Measurements from ENCODE around the gene GCK. TPM values are rescaled to one million over a fixed set of nuclear protein-coding genes. Genes with fewer than 3 reads are reported as not detected.
A peak's percentile ranks its signal among the peaks of the same experiment; 100 is the strongest.

Gene GCK
- total and polyA plus RNA-seq, 2 of the 13 experiments (the other 11 are each of a cell fraction or from before 2014, with no cell fraction given), result not detected

DNA sequence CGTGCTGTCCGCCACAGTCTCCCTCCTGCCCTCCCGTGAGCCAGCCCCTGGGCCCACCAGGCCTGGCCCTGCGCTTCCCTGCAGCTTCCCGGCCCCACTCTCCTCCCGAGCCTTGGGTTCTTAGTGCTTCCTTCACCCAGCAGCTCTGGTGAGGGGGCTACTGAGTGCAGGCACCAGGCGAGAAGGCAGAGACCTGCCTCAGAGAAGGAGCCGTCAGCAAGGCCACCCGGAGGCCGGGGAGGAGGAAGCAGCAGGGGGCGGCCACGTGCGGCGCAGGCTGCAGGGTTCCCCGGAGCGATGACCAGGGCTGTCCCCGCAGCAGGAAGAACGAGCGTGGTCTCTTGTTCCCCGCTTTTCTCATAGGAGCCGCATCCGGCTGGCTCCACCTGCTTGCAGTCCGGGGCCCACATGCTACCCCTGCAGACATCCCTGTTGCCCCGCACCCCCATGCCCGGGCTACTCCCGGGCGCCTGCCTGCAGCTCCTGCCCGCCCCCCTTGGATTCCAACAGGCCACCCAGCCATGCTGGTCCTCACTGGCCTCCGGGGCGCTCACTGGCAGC lies 32.1 kb upstream of the GCK start:
- H4K20me1 ChIP-seq (ENCODE audit: insufficient read depth, low read length), result no peaks in the 10 kb centered on the region
- POLR2A ChIA-PET, result no interaction called here
- FAIRE-seq (no peak), ATAC-seq (peak; percentile 69), DNase-seq (ENCODE audit: low spot score) (no peak)
- no peak overlapping the region for H2AFZ ChIP-seq (ENCODE audit: low read length)
- H3K9me3 ChIP-seq (ENCODE audit: low read length), result no peaks in the 10 kb centered on the region
- in situ Hi-C loops (cut with HindIII; ENCODE audit: extremely low pct_ligation_motif_present, low pct_unique_long_range_greater_than_20kb), result no loop called here
- CTCF ChIA-PET (ENCODE audit: low intra/inter-chr PET ratio, low total read pairs), result no interaction called here
- intact Hi-C loops (cut with micrococcal nuclease; ENCODE audit: unreplicated experiment), result no loop called here
- 34% methylated on average over 9 of the region's 30 CpGs for WGBS (ENCODE audit: low lambda C conversion rate)
- H3K79me2 ChIP-seq (ENCODE audit: insufficient read depth, low read length), result no peaks in the 10 kb centered on the region
- no peaks in the 10 kb centered on the region for H3K36me3 ChIP-seq (replicated peaks in 1 of 2; ENCODE audit: control insufficient read depth in 1 of 2, insufficient read depth in 2 of 2, low read length in 2 of 2)
- H3K27me3 ChIP-seq (ENCODE audit: control insufficient read depth in 1 of 2, insufficient read depth in 2 of 2, low read length in 2 of 2), result peaks cover 13 to 41% of the 10 kb centered on the region in 2 experiments; a peak in 4 of 5 replicates
- peak overlapping the region; percentile 54 for H3K4me2 ChIP-seq (ENCODE audit: low read depth, low read length)
- peaks cover 40% of the 10 kb centered on the region for H3K4me1 ChIP-seq (ENCODE audit: insufficient read depth, low read length)
- no TSS peak for BruUV-seq (replicated peaks)
- H3K4me3 ChIP-seq (replicated peaks in 1 of 3; ENCODE audit: insufficient read depth in 1 of 3, low read depth in 2 of 3, low read length in 3 of 3), result peak overlapping the region in 2 of 3 experiments; percentile 20 to 48; a peak in 2 of 6 replicates
- 0 out of 2 replicates have a peak overlapping the region, but pooled peaks have one; percentile 7 for H3K9ac ChIP-seq (ENCODE audit: insufficient read depth, low read depth, low read length)
- H3K27ac ChIP-seq (ENCODE audit: extremely low read length, insufficient read depth, low read length), result no peak overlapping the region
- TF ChIP-seq ZKSCAN5 (CRISPR knock-in tag; IDR thresholded peaks at IDR 0.05) (0 out of 2 replicates have a peak, but pooled peaks have one; percentile 22), ZNF264 (CRISPR knock-in tag; IDR thresholded peaks at IDR 0.05) (peak; percentile 77; the same call in 1 of the 2 replicates), AHR (CRISPR knock-in tag; IDR thresholded peaks at IDR 0.05) (peak; percentile 90; the same call in 1 of the 2 replicates), THYN1 (CRISPR knock-in tag; IDR thresholded peaks at IDR 0.05; ENCODE audit: borderline replicate concordance, low read depth) (no peak), ZNF124 (CRISPR knock-in tag; IDR thresholded peaks at IDR 0.05) (no peak), GTF3A (CRISPR knock-in tag; conservative IDR thresholded peaks at IDR 0.05) (no peak), MIXL1 (CRISPR knock-in tag; IDR thresholded peaks at IDR 0.05) (no peak), GPN1 (CRISPR knock-in tag; IDR thresholded peaks at IDR 0.05; ENCODE audit: borderline replicate concordance) (no peak), ZNF83 (CRISPR knock-in tag; IDR thresholded peaks at IDR 0.05; ENCODE audit: borderline replicate concordance) (peak; percentile 93; the same call in 1 of the 2 replicates), ZNF761 (CRISPR knock-in tag; conservative IDR thresholded peaks at IDR 0.05) (peak; percentile 91; the same call in 1 of the 2 replicates), SP1 (IDR thresholded peaks at IDR 0.05) (no peak), SP1 (CRISPR knock-in tag; IDR thresholded peaks at IDR 0.05) (no peak), TP53 (CRISPR knock-in tag; conservative IDR thresholded peaks at IDR 0.05) (no peak), CBX1 (IDR thresholded peaks at IDR 0.05; ENCODE audit: low read depth) (no peak), SMARCE1 (IDR thresholded peaks at IDR 0.05; ENCODE audit: borderline replicate concordance) (no peak), TCF7L2 (IDR thresholded peaks at IDR 0.05; ENCODE audit: low read depth, low read length) (no peak), RFX1 (IDR thresholded peaks at IDR 0.05) (no peak)
- TF ChIP-seq, protein P1, sequence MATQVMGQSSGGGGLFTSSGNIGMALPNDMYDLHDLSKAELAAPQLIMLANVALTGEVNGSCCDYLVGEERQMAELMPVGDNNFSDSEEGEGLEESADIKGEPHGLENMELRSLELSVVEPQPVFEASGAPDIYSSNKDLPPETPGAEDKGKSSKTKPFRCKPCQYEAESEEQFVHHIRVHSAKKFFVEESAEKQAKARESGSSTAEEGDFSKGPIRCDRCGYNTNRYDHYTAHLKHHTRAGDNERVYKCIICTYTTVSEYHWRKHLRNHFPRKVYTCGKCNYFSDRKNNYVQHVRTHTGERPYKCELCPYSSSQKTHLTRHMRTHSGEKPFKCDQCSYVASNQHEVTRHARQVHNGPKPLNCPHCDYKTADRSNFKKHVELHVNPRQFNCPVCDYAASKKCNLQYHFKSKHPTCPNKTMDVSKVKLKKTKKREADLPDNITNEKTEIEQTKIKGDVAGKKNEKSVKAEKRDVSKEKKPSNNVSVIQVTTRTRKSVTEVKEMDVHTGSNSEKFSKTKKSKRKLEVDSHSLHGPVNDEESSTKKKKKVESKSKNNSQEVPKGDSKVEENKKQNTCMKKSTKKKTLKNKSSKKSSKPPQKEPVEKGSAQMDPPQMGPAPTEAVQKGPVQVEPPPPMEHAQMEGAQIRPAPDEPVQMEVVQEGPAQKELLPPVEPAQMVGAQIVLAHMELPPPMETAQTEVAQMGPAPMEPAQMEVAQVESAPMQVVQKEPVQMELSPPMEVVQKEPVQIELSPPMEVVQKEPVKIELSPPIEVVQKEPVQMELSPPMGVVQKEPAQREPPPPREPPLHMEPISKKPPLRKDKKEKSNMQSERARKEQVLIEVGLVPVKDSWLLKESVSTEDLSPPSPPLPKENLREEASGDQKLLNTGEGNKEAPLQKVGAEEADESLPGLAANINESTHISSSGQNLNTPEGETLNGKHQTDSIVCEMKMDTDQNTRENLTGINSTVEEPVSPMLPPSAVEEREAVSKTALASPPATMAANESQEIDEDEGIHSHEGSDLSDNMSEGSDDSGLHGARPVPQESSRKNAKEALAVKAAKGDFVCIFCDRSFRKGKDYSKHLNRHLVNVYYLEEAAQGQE (IDR thresholded peaks at IDR 0.05; ENCODE audit: borderline replicate concordance in 1 of 2, low read depth in 1 of 2, low read length in 2 of 2), result no peak
- TF ChIP-seq, protein P2, sequence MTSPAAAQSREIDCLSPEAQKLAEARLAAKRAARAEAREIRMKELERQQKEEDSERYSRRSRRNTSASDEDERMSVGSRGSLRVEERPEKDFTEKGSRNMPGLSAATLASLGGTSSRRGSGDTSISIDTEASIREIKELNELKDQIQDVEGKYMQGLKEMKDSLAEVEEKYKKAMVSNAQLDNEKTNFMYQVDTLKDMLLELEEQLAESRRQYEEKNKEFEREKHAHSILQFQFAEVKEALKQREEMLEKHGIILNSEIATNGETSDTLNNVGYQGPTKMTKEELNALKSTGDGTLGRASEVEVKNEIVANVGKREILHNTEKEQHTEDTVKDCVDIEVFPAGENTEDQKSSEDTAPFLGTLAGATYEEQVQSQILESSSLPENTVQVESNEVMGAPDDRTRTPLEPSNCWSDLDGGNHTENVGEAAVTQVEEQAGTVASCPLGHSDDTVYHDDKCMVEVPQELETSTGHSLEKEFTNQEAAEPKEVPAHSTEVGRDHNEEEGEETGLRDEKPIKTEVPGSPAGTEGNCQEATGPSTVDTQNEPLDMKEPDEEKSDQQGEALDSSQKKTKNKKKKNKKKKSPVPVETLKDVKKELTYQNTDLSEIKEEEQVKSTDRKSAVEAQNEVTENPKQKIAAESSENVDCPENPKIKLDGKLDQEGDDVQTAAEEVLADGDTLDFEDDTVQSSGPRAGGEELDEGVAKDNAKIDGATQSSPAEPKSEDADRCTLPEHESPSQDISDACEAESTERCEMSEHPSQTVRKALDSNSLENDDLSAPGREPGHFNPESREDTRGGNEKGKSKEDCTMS (CRISPR knock-in tag; conservative IDR thresholded peaks at IDR 0.05), result no peak
- TF ChIP-seq, protein P3, sequence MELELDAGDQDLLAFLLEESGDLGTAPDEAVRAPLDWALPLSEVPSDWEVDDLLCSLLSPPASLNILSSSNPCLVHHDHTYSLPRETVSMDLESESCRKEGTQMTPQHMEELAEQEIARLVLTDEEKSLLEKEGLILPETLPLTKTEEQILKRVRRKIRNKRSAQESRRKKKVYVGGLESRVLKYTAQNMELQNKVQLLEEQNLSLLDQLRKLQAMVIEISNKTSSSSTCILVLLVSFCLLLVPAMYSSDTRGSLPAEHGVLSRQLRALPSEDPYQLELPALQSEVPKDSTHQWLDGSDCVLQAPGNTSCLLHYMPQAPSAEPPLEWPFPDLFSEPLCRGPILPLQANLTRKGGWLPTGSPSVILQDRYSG (CRISPR knock-in tag; IDR thresholded peaks at IDR 0.05), result peak; percentile 95

Measured in HepG2 (cell line).